ENCODE data around the gene FBL.
"Not testable (repeated sequence)": the region's sequence is repeated elsewhere in the genome, so short reads cannot be mapped to it uniquely, and the experiment has no call there.

Gene FBL

GRCh38 chr19:39845933-39846677 is at the start of gene FBL:
Gene FBL, minus strand, starts transcription at chr19:39846379. Its CDS starts 79 bp downstream, at chr19:39846300.
- DNase-seq, result peak; percentile 97

GRCh38 chr19:39895096-39895495 is 48.9 kb upstream of the FBL start:
- not testable (repeated sequence) for DNase-seq

- not testable (repeated sequence) for DNase-seq
Observed at GRCh38 chr19:39894236-39894606, 48.0 kb upstream of the FBL start.

- peak; percentile 55 for DNase-seq
Observed at GRCh38 chr19:39893366-39894235, 47.4 kb upstream of the FBL start.

- not testable (repeated sequence) for DNase-seq
Observed at GRCh38 chr19:39892506-39892902, 46.3 kb upstream of the FBL start.

GRCh38 chr19:39891660-39892505 is 45.7 kb upstream of the FBL start:
- DNase-seq, result not testable (repeated sequence)

- no peak for DNase-seq
Observed at GRCh38 chr19:39890755-39891551, 44.8 kb upstream of the FBL start.

GRCh38 chr19:39889872-39890754 is 43.9 kb upstream of the FBL start:
- not testable (repeated sequence) for DNase-seq

- not testable (repeated sequence) for DNase-seq
Observed at GRCh38 chr19:39887456-39887951, 41.3 kb upstream of the FBL start.

- DNase-seq, result not testable (repeated sequence)
Observed at GRCh38 chr19:39885821-39886554, 39.8 kb upstream of the FBL start.

- not testable (repeated sequence) for DNase-seq
Observed at GRCh38 chr19:39884721-39885120, 38.5 kb upstream of the FBL start.

- not testable (repeated sequence) for DNase-seq
Observed at GRCh38 chr19:39882645-39883044, 36.5 kb upstream of the FBL start.

- DNase-seq, result peak; percentile 50
Observed at GRCh38 chr19:39881495-39882110, 35.4 kb upstream of the FBL start.

GRCh38 chr19:39880241-39880640 is 34.1 kb upstream of the FBL start:
- DNase-seq, result not testable (repeated sequence)

- not testable (repeated sequence) for DNase-seq
Observed at GRCh38 chr19:39879796-39880195, 33.6 kb upstream of the FBL start.

GRCh38 chr19:39878866-39879265 is 32.7 kb upstream of the FBL start:
- not testable (repeated sequence) for DNase-seq

- DNase-seq, result no peak
Observed at GRCh38 chr19:39878398-39878797, 32.2 kb upstream of the FBL start.

- not testable (repeated sequence) for DNase-seq
Observed at GRCh38 chr19:39877982-39878381, 31.8 kb upstream of the FBL start.

GRCh38 chr19:39877488-39877887 is 31.3 kb upstream of the FBL start:
- peak; percentile 43 for DNase-seq

GRCh38 chr19:39876486-39876885 is 30.3 kb upstream of the FBL start:
- not testable (repeated sequence) for DNase-seq

Data from CD4-positive, alpha-beta T cell treated with Interleukin-17A for 1 hour (primary cell).